GM20431 (cell line): ENCODE results near the gene CHAD.

ENCODE experiments used
- in situ Hi-C: fragments of 300-500 bp; cut with MseI, MboI; formaldehyde crosslinking; loops from one replicate; pipeline ENCODE4 v1.15.0; 2020; ENCODE audit warnings: low sequenced_read_pairs; ENCODE audit not compliant: unreplicated experiment

CHAD gene

DNA sequence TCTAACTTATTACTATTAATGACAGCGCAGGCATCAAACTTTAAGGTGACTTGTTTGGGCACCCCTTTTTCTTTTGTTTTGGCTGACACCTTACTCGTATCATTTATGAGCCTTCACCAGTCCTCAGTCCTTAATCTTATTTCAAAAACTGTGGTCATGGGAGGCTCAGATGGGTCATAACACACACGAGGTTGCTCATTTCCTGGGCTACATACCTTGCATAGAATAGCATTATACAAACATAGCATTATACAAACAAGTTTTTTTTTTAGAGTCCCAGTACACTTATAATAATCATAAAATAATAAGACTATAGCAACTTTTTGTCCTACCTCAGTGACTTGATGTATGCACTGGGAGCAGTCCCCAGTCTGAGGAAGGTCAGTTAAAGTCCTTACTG, 53.9 kb downstream of the CHAD start:
- in situ Hi-C loops = no loop called here
